HS-5 (cell line): ENCODE measurements around the gene ARVCF.

Experiments used
- DNase-seq: peaks from one replicate; pipeline ENCODE4 v3.0.0-alpha.2; 2012; ENCODE audit warnings: low read depth

The ARVCF gene

GRCh38 chr22:19961868-19962245 is 54.8 kb downstream of the ARVCF start:
- DNase-seq, result no peak

- no peak for DNase-seq
Measured at GRCh38 chr22:19961201-19961580, 55.4 kb downstream of the ARVCF start.

GRCh38 chr22:19960491-19961200 is 56.0 kb downstream of the ARVCF start:
- no peak for DNase-seq

GRCh38 chr22:19959587-19960490 is 56.8 kb downstream of the ARVCF start:
- DNase-seq, result no peak

- DNase-seq, result no peak
Measured at GRCh38 chr22:19959043-19959586, 57.5 kb downstream of the ARVCF start.

- no peak for DNase-seq
Measured at GRCh38 chr22:19958083-19959042, 58.3 kb downstream of the ARVCF start.

- DNase-seq, result no peak
Measured at GRCh38 chr22:19957445-19957844, 59.2 kb downstream of the ARVCF start.

GRCh38 chr22:19955241-19956128 is 61.1 kb downstream of the ARVCF start:
- DNase-seq, result no peak

- DNase-seq, result no peak
Measured at GRCh38 chr22:19951346-19951745, 65.3 kb downstream of the ARVCF start.

- no peak for DNase-seq
Measured at GRCh38 chr22:19948057-19948760, 68.4 kb downstream of the ARVCF start.

GRCh38 chr22:19943082-19944026 is 73.3 kb downstream of the ARVCF start:
- peak; percentile 66 for DNase-seq

GRCh38 chr22:19942157-19943081 is 74.2 kb downstream of the ARVCF start:
- no peak for DNase-seq

GRCh38 chr22:19941365-19942082 is 75.1 kb downstream of the ARVCF start, which contains the start of the genes COMT and TXNRD2:
TSS of gene COMT (plus strand) at chr22:19941772. CDS start at chr22:19962527, 20,755 bp downstream.
TSS of gene TXNRD2 (minus strand) at chr22:19941818. CDS start at chr22:19941803, 15 bp downstream.
- no peak for DNase-seq

GRCh38 chr22:19940536-19941364 is 75.9 kb downstream of the ARVCF start:
- no peak for DNase-seq

GRCh38 chr22:19937616-19938473 is 78.8 kb downstream of the ARVCF start:
- no peak for DNase-seq
